ENCODE measurements around the gene PGP. TPM values are rescaled to one million over a fixed set of nuclear protein-coding genes. Genes with fewer than 3 reads are reported as not detected.

Gene PGP
- total RNA-seq, 1 donor from 2014 or later, result 15.0 TPM

DNA sequence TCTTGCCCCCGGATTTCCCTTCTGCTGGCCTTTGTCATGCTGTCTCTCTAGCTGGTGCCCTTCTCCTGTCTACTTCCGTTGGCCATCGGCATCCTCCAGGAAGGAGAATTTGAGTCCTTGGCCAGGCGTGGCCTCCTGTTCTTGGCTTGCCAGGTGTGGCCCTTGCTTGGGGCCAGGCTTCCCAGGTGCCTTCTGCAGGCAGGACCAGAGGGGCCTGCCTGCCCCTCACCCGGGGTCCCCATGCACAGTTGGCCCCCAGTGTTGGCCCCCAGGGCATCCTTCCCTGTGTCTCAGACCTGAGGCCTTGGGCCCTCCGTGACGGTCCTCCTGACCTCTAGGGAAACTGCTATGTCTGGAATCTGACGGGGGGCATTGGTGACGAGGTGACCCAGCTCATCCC lies 6.8 kb downstream of the PGP start:
- peaks cover 29% of the 10 kb centered on the region for H3K4me1 ChIP-seq
- ATAC-seq (no peak), DNase-seq (no peak)
- intact Hi-C loops (cut with DNase I), result no loop called here
- H3K9me3 ChIP-seq, result no peaks in the 10 kb centered on the region
- H3K4me3 ChIP-seq, result no peak overlapping the region
- no peaks in the 10 kb centered on the region for H3K27me3 ChIP-seq
- peaks cover 34% of the 10 kb centered on the region for H3K36me3 ChIP-seq
- no peak overlapping the region for H3K27ac ChIP-seq
- TF ChIP-seq, protein P1, sequence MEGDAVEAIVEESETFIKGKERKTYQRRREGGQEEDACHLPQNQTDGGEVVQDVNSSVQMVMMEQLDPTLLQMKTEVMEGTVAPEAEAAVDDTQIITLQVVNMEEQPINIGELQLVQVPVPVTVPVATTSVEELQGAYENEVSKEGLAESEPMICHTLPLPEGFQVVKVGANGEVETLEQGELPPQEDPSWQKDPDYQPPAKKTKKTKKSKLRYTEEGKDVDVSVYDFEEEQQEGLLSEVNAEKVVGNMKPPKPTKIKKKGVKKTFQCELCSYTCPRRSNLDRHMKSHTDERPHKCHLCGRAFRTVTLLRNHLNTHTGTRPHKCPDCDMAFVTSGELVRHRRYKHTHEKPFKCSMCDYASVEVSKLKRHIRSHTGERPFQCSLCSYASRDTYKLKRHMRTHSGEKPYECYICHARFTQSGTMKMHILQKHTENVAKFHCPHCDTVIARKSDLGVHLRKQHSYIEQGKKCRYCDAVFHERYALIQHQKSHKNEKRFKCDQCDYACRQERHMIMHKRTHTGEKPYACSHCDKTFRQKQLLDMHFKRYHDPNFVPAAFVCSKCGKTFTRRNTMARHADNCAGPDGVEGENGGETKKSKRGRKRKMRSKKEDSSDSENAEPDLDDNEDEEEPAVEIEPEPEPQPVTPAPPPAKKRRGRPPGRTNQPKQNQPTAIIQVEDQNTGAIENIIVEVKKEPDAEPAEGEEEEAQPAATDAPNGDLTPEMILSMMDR (IDR thresholded peaks at IDR 0.05), result no peak

DNA sequence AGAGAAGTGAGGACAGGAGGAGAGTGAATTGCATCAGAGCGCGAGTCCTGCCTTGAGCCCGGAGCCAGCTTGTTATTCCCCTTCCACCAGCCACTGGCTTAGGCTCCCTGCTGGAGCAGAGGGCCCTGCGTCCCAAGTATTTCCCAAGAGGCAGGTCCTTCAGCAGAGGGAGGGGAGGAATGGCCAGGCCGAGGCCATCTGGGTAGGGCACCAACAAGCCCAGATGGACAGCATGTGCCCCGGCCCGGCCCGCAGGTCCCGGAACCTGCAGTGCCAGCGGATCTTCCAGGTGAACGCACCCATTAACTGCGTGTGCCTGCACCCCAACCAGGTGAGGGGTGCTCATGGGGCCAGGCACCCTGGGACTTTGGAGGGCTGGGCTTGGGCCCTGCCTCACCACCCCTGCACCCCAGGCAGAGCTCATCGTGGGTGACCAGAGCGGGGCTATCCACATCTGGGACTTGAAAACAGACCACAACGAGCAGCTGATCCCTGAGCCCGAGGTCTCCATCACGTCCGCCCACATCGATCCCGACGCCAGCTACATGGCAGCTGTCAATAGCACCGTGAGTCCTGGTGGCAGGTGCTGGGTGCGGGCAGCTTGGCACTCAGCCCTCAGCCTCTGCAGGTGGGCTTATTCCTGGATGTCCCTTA lies 7.7 kb downstream of the PGP start:
- Histone ChIP-seq H3K27me3 (no peaks in the 10 kb centered on the region), H3K9me3 (no peaks in the 10 kb centered on the region), H3K36me3 (peaks cover 34% of the 10 kb centered on the region), H3K4me3 (no peak overlapping the region), H3K27ac (no peak overlapping the region), H3K4me1 (peaks cover 20% of the 10 kb centered on the region)
- TF ChIP-seq, protein P1 (IDR thresholded peaks at IDR 0.05), result no peak
- ATAC-seq (no peak), DNase-seq (no peak)
- intact Hi-C loops (cut with DNase I), result no loop called here

DNA sequence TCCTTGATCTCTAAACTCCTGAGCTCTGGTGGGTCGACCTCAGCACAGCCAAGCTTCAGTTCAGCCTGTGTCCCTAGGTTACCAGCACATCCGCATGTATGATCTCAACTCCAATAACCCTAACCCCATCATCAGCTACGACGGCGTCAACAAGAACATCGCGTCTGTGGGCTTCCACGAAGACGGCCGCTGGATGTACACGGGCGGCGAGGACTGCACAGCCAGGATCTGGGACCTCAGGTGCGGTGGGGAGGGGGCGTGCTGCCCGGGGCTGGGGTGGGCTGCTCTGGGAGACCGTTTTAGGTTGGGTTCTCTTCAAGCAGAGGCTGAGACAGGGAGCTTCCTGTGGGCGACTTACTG lies 8.2 kb downstream of the PGP start:
- H3K27ac ChIP-seq, result peak overlapping the region; percentile 98
- intact Hi-C loops (cut with DNase I), result no loop called here

DNA sequence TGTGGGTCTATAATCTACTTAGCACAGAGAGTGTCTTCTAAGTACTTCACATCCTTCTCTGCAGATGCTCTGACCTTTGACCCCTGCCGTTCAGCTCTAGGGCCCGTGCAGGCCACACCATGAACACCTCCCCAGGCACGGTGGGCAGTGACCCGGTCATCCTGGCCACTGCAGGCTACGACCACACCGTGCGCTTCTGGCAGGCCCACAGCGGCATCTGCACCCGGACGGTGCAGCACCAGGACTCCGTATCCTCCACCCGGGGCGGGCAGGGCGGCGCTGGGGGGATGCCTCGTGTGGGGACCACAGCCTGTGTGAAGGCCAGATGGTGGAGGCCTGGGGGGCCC lies 8.7 kb downstream of the PGP start:
- Histone ChIP-seq H3K4me3 (peak overlapping the region; percentile 86), H3K27me3 (no peaks in the 10 kb centered on the region), H3K9me3 (no peaks in the 10 kb centered on the region), H3K36me3 (peaks cover 34% of the 10 kb centered on the region), H3K27ac (peak overlapping the region; percentile 98), H3K4me1 (peaks cover 18% of the 10 kb centered on the region)
- TF ChIP-seq, protein P1 (IDR thresholded peaks at IDR 0.05), result no peak
- DNase-seq (no peak), ATAC-seq (no peak)
- intact Hi-C loops (cut with DNase I), result no loop called here

More for the DNA sequence above, 8.2 kb downstream of the PGP start:
- Histone ChIP-seq H3K4me1 (peaks cover 18% of the 10 kb centered on the region), H3K36me3 (peaks cover 34% of the 10 kb centered on the region), H3K27me3 (no peaks in the 10 kb centered on the region), H3K9me3 (no peaks in the 10 kb centered on the region), H3K4me3 (peak overlapping the region; percentile 86)
- TF ChIP-seq, protein P1 (IDR thresholded peaks at IDR 0.05), result no peak
- DNase-seq, result no peak
- ATAC-seq, result no peak

DNA sequence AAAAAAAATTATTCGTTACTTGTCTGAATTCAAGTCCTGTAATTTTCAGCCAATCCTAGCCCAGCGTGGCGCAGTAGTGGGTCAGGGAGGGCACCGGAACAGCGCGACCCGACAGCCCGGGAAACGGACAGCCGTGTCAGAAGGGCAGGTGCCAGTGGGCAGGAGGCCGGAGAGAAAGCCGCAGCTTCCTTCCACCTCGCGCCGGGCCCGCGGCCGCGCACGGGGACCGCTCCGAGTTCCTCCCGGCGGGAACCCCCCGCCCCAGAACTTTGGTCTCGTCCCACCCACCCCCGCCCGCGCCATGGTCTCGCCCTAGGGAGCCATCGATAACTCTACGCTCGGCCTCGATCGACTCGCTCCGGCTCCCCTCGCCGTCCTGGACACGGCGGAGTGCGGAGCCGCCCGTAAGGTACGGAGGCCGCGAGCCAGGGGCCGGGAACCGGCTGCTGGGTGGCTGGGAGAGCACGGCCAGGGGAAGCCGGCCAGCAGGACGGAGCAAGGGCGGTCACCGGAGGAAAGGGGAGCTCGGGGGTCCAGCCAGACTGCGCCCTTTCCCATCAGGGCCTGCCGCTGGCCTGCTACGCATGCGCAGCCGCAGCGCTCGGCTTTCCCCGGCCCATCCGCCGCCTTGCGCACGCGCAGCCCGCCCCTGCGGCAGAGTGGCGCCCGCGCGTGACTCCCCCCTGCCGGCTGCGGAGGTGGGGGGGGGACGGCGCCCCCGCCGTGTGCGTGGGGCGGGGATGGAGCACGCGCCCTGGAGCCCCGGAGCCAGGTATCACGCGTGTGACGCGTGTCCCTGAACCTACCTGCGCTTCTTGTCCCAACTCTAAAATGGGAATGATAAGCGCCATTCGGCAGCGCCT lies 9.3 kb downstream of the PGP start, which contains the start of gene MLST8:
TSS of gene MLST8 (plus strand) at position 351 of the 863 bp plus-strand sequence. CDS start 632 bp downstream, outside the sequence.
- H3K9me3 ChIP-seq, result no peaks in the 10 kb centered on the region
- H3K36me3 ChIP-seq, result peaks cover 34% of the 10 kb centered on the region
- peak; percentile 96 for ATAC-seq
- H3K27ac ChIP-seq, result peak within 1 kb of the TSS; percentile 98
- DNase-seq, result peak; percentile 94
- intact Hi-C loops (cut with DNase I), result no loop called here
- H3K4me1 ChIP-seq, result peaks cover 18% of the 10 kb centered on the region
- TF ChIP-seq, protein P1 (IDR thresholded peaks at IDR 0.05), result peak; percentile 22
- no peaks in the 10 kb centered on the region for H3K27me3 ChIP-seq
- H3K4me3 ChIP-seq, result peak within 1 kb of the TSS; percentile 86

Data from upper lobe of right lung (tissue), 1 donor.